H1 (cell line): ENCODE results near the gene ARHGEF18. TPM values are rescaled to one million over a fixed set of nuclear protein-coding genes. Genes with fewer than 3 reads are reported as not detected.

ENCODE experiments used
- CTCF ChIA-PET: fragments of 300-600 bp; sonication (Branson Sonifier 250); formaldehyde crosslinking; loops from one replicate; lab custom pipeline; 2021; ENCODE audit not compliant: partially characterized antibody; lab: Charles Lee
- POLR2A ChIA-PET: fragments of 300-600 bp; sonication (Branson Sonifier 250); formaldehyde crosslinking; loops from one replicate; lab custom pipeline; 2021; ENCODE audit warnings: inconsistent platforms; ENCODE audit not compliant: partially characterized antibody; lab: Charles Lee
- DNase-seq, 2 experiments: peaks; one replicate each; pipeline versions ENCODE4 v3.0.0 to v3.0.0-alpha.2; 2010 to 2022; ENCODE audit warnings: low spot score in 2 of 2, low read depth in 1 of 2, mixed read lengths in 1 of 2
- FAIRE-seq: peaks from 2 replicates; lab custom pipeline; 2011; peaks lifted over from hg19 to GRCh38; lab: Jason Lieb, UNC
- H2AFZ ChIP-seq: 2 replicates; pipeline ENCODE4 v1.8.1; 2012; ENCODE audit warnings: low read length, inconsistent platforms
- H2AK5ac ChIP-seq: 2 replicates; pipeline ENCODE4 v1.6.1; 2013; ENCODE audit warnings: low read depth, low read length
- H2BK120ac ChIP-seq: replicated peaks from 2 replicates; pipeline ENCODE3; 2013; ENCODE audit warnings: low read depth, low read length, inconsistent platforms
- H2BK12ac ChIP-seq: 2 replicates; pipeline ENCODE4 v1.6.1; 2013; ENCODE audit warnings: low read depth, low read length
- H2BK15ac ChIP-seq: 2 replicates; pipeline ENCODE4 v1.6.1; 2013; ENCODE audit warnings: low read length
- H2BK20ac ChIP-seq: 2 replicates; pipeline ENCODE4 v1.6.1; 2013; ENCODE audit warnings: low read length
- H2BK5ac ChIP-seq: 2 replicates; pipeline ENCODE4 v1.6.1; 2013; ENCODE audit warnings: low read depth, low read length
- H3K14ac ChIP-seq: 2 replicates; pipeline ENCODE4 v1.6.1; 2013; ENCODE audit warnings: inconsistent platforms; ENCODE audit not compliant: insufficient read length
- H3K18ac ChIP-seq: 2 replicates; pipeline ENCODE4 v1.6.1; 2013; ENCODE audit warnings: low read length; ENCODE audit errors: extremely low read depth
- H3K23ac ChIP-seq: 2 replicates; pipeline ENCODE4 v1.6.1; 2013; ENCODE audit warnings: inconsistent platforms; ENCODE audit not compliant: insufficient read length
- H3K23me2 ChIP-seq: 2 replicates; pipeline ENCODE4 v1.6.1; 2013; ENCODE audit warnings: low read depth, low read length
- H3K27ac ChIP-seq: 2 replicates; pipeline ENCODE4 v1.6.1; 2011; ENCODE audit warnings: low read depth, low read length, inconsistent platforms
- H3K27me3 ChIP-seq, 4 experiments: replicated peaks in 1 of 4; 1 replicate in 1 of 4; 2 replicates in 3 of 4; pipeline versions ENCODE4 v1.6.1 to v1.8.1; 2011 to 2013; ENCODE audit warnings: low read length in 3 of 4, mild to moderate bottlenecking in 3 of 4, inconsistent platforms in 2 of 4, mixed read lengths in 2 of 4, moderate library complexity in 1 of 4; ENCODE audit not compliant: control insufficient read depth in 3 of 4, insufficient read depth in 3 of 4; ENCODE audit errors: extremely low read depth in 1 of 4
- H3K36me3 ChIP-seq, 4 experiments: 2 replicates each; pipeline versions ENCODE4 v1.6.1 to v1.8.1; 2011 to 2013; ENCODE audit warnings: mild to moderate bottlenecking in 4 of 4, low read length in 3 of 4, moderate library complexity in 2 of 4, control low read depth in 1 of 4, inconsistent platforms in 1 of 4; ENCODE audit not compliant: insufficient read depth in 4 of 4, control insufficient read depth in 2 of 4
- H3K4ac ChIP-seq: replicated peaks from 2 replicates; pipeline ENCODE3; 2013; ENCODE audit warnings: low read length, low read depth, mixed read lengths, inconsistent platforms; ENCODE audit not compliant: insufficient read length
- H3K4me1 ChIP-seq, 4 experiments: replicated peaks in 1 of 4; 1 replicate in 1 of 4; 2 replicates in 3 of 4; pipeline versions ENCODE4 v1.6.1 to v1.8.1; 2011 to 2013; ENCODE audit warnings: low read length in 3 of 4, inconsistent platforms in 2 of 4, mixed read lengths in 1 of 4; ENCODE audit not compliant: insufficient read depth in 4 of 4, control insufficient read depth in 3 of 4
- H3K4me2 ChIP-seq, 2 experiments: 2 replicates each; pipeline versions ENCODE4 v1.6.1 to v1.8.1; 2011 to 2013; ENCODE audit warnings: low read depth in 2 of 2, low read length in 2 of 2, control low read depth in 1 of 2, inconsistent platforms in 1 of 2, mild to moderate bottlenecking in 1 of 2; ENCODE audit not compliant: insufficient read depth in 1 of 2
- H3K4me3 ChIP-seq, 4 experiments: fragments of 200-600, 300-600 bp in 1 of 4; sonication (generic), shearing (Covaris generic), sonication (Bioruptor Twin) in 1 of 4; 2 replicates each; pipeline versions ENCODE4 v1.5.1 to v1.8.1; 2011 to 2016; ENCODE audit warnings: low read length in 4 of 4, low read depth in 3 of 4, control low read depth in 2 of 4, inconsistent platforms in 2 of 4, mild to moderate bottlenecking in 2 of 4, mixed read lengths in 1 of 4, moderate library complexity in 1 of 4; ENCODE audit not compliant: insufficient read depth in 2 of 4; ENCODE audit errors: extremely low read depth in 1 of 4
- H3K56ac ChIP-seq: replicated peaks from 2 replicates; pipeline ENCODE3; 2013; ENCODE audit warnings: low read depth, mild to moderate bottlenecking, mixed read lengths, low read length, inconsistent platforms; ENCODE audit not compliant: insufficient read length
- H3K79me1 ChIP-seq: 2 replicates; pipeline ENCODE4 v1.6.1; 2013; ENCODE audit warnings: low read depth, low read length, control low read depth
- H3K79me2 ChIP-seq, 2 experiments: 2 replicates each; pipeline versions ENCODE4 v1.6.1 to v1.8.1; 2012 to 2013; ENCODE audit warnings: low read length in 2 of 2, mild to moderate bottlenecking in 2 of 2, inconsistent platforms in 1 of 2; ENCODE audit not compliant: insufficient read depth in 2 of 2, control insufficient read depth in 1 of 2
- H3K9ac ChIP-seq, 4 experiments: replicated peaks in 1 of 4; 1 replicate in 1 of 4; 2 replicates in 3 of 4; pipeline versions ENCODE4 v1.6.1 to v1.8.1; 2011 to 2013; ENCODE audit warnings: low read depth in 3 of 4, low read length in 3 of 4, control low read depth in 2 of 4, mild to moderate bottlenecking in 2 of 4, moderate library complexity in 2 of 4, inconsistent platforms in 1 of 4; ENCODE audit errors: extremely low read depth in 1 of 4
- H3K9me3 ChIP-seq, 2 experiments: 2 replicates each; pipeline versions ENCODE4 v1.6.1 to v1.8.1; 2012 to 2013; ENCODE audit warnings: mild to moderate bottlenecking in 2 of 2, moderate library complexity in 2 of 2, control low read depth in 1 of 2, inconsistent platforms in 1 of 2, low read depth in 1 of 2, low read length in 1 of 2, mixed read lengths in 1 of 2; ENCODE audit not compliant: insufficient read depth in 2 of 2
- H4K20me1 ChIP-seq, 2 experiments: replicated peaks in 1 of 2; 2 replicates each; pipeline versions ENCODE3 to v1.8.1; 2011 to 2013; ENCODE audit warnings: inconsistent platforms in 2 of 2, low read length in 2 of 2, mild to moderate bottlenecking in 1 of 2; ENCODE audit not compliant: insufficient read depth in 2 of 2, control insufficient read depth in 1 of 2
- H4K5ac ChIP-seq: 2 replicates; pipeline ENCODE4 v1.6.1; 2013; ENCODE audit warnings: low read length, low read depth, mixed read lengths, inconsistent platforms; ENCODE audit not compliant: insufficient read length
- H4K8ac ChIP-seq: 2 replicates; pipeline ENCODE4 v1.8.0; 2013; ENCODE audit warnings: mild to moderate bottlenecking, moderate library complexity, low read length, inconsistent platforms; ENCODE audit not compliant: insufficient read depth; ENCODE audit errors: extremely low read depth
- H4K91ac ChIP-seq: replicated peaks from 2 replicates; pipeline ENCODE3; 2013; ENCODE audit warnings: low read length, mixed read lengths, inconsistent platforms; ENCODE audit not compliant: insufficient read length
- ASH2L ChIP-seq: fragments of 200-600, 300-600 bp; sonication (generic); IDR thresholded peaks from one replicate; pipeline ENCODE4 v1.7.1; 2017; ENCODE audit warnings: low read length
- EZH2 ChIP-seq: fragments of 200-600 bp; sonication (generic); IDR thresholded peaks from 2 replicates; pipeline ENCODE4 v1.7.1; 2012; ENCODE audit warnings: low read depth, mild to moderate bottlenecking, moderate library complexity, low read length, inconsistent platforms; ENCODE audit not compliant: severe bottlenecking
- GABPA ChIP-seq: IDR thresholded peaks from 2 replicates; pipeline ENCODE4 v1.6.1; 2011; ENCODE audit warnings: mild to moderate bottlenecking, low read length, moderate library complexity, borderline replicate concordance; ENCODE audit not compliant: insufficient read depth
- HDAC6 ChIP-seq: IDR thresholded peaks from one replicate; pipeline ENCODE4 v1.7.1; 2012; ENCODE audit warnings: low read depth, mild to moderate bottlenecking, inconsistent platforms, low read length, moderate library complexity
- NANOG ChIP-seq: IDR thresholded peaks from 2 replicates; pipeline ENCODE4 v1.6.1; 2011; ENCODE audit warnings: low read length, low read depth, mild to moderate bottlenecking, inconsistent platforms; ENCODE audit not compliant: insufficient read depth, poor library complexity, severe bottlenecking
- RAD21 ChIP-seq, 2 experiments: IDR thresholded peaks in 1 of 2; conservative IDR thresholded peaks in 1 of 2; 2 replicates each; pipeline ENCODE4 v1.6.1; 2011; ENCODE audit warnings: low read depth in 2 of 2, low read length in 2 of 2, improper control_type of control experiment in 1 of 2, inconsistent platforms in 1 of 2, mild to moderate bottlenecking in 1 of 2, moderate library complexity in 1 of 2
- SP2 ChIP-seq: IDR thresholded peaks from 2 replicates; pipeline ENCODE4 v1.6.1; 2012; ENCODE audit warnings: mild to moderate bottlenecking, low read length, inconsistent platforms
- TBP ChIP-seq: IDR thresholded peaks from 2 replicates; pipeline ENCODE4 v1.6.1; 2011; ENCODE audit warnings: low read depth, low read length, improper control_type of control experiment
- polyA plus RNA-seq, 7 experiments: library from polyadenylated mRNA; depleted of rRNA in 3 of 7; stranded (reverse) in 5 of 7; unstranded in 2 of 7; fragments of >200 nt in 5 of 7; fragments of 200-250 nt in 2 of 7; gene quantifications; 1 replicate in 5 of 7; 2 replicates in 1 of 7; 4 replicates in 1 of 7; pipeline versions ENCODE4 v1.2.1 to v1.2.3, GENCODE V29; 2011 to 2013; ENCODE audit warnings: missing spikeins in 2 of 7, mixed read lengths in 2 of 7
- total RNA-seq: library from RNA; stranded (reverse); fragmentation: NEBNext Ultra II Directional; extraction: Animal tissue kit (Norgen Biotek cat#: 25700); gene quantifications from 2 replicates; pipeline ENCODE4 v1.2.1, GENCODE V29; 2021

ARHGEF18 gene
- total and polyA plus RNA-seq, 2 of the 8 experiments (the other 6 are each of a cell fraction or from before 2014, with no cell fraction given): 12.2 to 35.9 TPM

DNA sequence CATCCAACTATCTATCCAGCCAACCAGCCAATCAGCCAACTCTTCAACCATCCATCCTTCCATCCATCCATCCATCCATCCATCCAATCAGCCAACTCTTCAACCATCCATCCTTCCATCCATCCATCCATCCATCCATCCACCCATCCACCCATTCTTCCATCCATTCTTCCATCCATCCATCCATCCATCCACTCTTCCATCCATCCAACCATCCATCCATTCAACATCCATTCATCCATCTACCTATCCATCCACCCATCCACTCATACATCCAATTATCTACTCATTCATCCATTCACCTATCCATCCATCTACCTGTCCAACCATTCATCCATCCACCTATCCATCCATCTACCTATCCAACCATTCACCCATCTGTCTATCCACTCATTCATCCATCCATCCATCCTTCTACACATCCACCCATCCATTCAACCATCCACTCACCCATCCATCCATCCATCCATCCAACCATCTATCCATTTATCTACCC lies 9.4 kb downstream of the ARHGEF18 start:
- Histone ChIP-seq H3K27me3 (peaks cover 0 to 2% (median 0%) of the 10 kb centered on the region in 4 experiments; a peak in 2 of 7 replicates), H3K23me2 (peaks cover 10% of the 10 kb centered on the region; the same call in 1 of the 2 replicates), H3K56ac (peak overlapping the region; percentile 87), H4K91ac (no peak overlapping the region), H4K8ac (no peak overlapping the region), H3K9ac (no peak overlapping the region), H3K36me3 (no peaks in the 10 kb centered on the region), H3K18ac (no peak overlapping the region), H3K79me2 (no peaks in the 10 kb centered on the region), H3K14ac (no peak overlapping the region), H3K4me3 (no peak overlapping the region), H2BK5ac (no peak overlapping the region), H4K5ac (no peak overlapping the region), H4K20me1 (peaks cover 0 to 1% of the 10 kb centered on the region in 2 experiments), H3K4ac (no peak overlapping the region), H2BK12ac (no peak overlapping the region), H2BK120ac (no peak overlapping the region), H2AFZ (no peak overlapping the region), H3K23ac (no peak overlapping the region), H2BK15ac (no peak overlapping the region), H3K79me1 (no peaks in the 10 kb centered on the region), H3K4me1 (no peaks in the 10 kb centered on the region; a peak in 1 of 7 replicates), H3K4me2 (no peak overlapping the region), H2BK20ac (no peak overlapping the region), H3K27ac (no peak overlapping the region), H3K9me3 (no peaks in the 10 kb centered on the region), H2AK5ac (no peak overlapping the region)
- FAIRE-seq: no peak
- ChIA-PET POLR2A (no interaction called here), CTCF (interaction anchor here (1.2 to 2.0 kb wide), 3 partner anchors 18 to 209 kb away, joined by 3 to 7 read pairs (median 4); no protein-coding TSS in a partner anchor)
- TF ChIP-seq ASH2L (no peak), GABPA (no peak), TBP (no peak), RAD21 (IDR thresholded peaks at IDR 0.05 in 1 of 2, conservative IDR thresholded peaks at IDR 0.05 in 1 of 2; ENCODE audit: low read depth in 2 of 2, low read length in 2 of 2) (no peak), HDAC6 (no peak), SP2 (no peak), EZH2 (no peak), NANOG (no peak)
- no peak for DNase-seq
